IMR-90 (cell line): ENCODE data around the gene LDHA.

Source experiments
- BHLHE40 ChIP-seq: fragments of 150-350 bp; IDR thresholded peaks from 2 replicates; pipeline ENCODE4 v1.6.1; 2016; ENCODE audit warnings: mild to moderate bottlenecking, low read depth, low read length
- CEBPB ChIP-seq: IDR thresholded peaks from 2 replicates; pipeline ENCODE4 v1.6.1; 2012; ENCODE audit warnings: low read depth, low read length, improper control_type of control experiment
- CHD1 ChIP-seq: IDR thresholded peaks from 2 replicates; pipeline ENCODE4 v1.6.1; 2012; ENCODE audit warnings: low read depth, low read length, improper control_type of control experiment
- CTCF ChIP-seq: conservative IDR thresholded peaks from 2 replicates; pipeline ENCODE4 v1.5.1; 2012; ENCODE audit warnings: mild to moderate bottlenecking, low read depth, low read length, improper control_type of control experiment
- FOS ChIP-seq: fragments of 150-350 bp; IDR thresholded peaks from 2 replicates; pipeline ENCODE4 v1.6.1; 2016; ENCODE audit warnings: low read depth, low read length
- MAZ ChIP-seq: IDR thresholded peaks from 2 replicates; pipeline ENCODE4 v1.6.1; 2012; ENCODE audit warnings: low read depth, mild to moderate bottlenecking, low read length, improper control_type of control experiment, moderate library complexity, borderline replicate concordance
- MXI1 ChIP-seq: IDR thresholded peaks from 2 replicates; pipeline ENCODE4 v1.6.1; 2012; ENCODE audit warnings: low read depth, mild to moderate bottlenecking, low read length, moderate library complexity, borderline replicate concordance
- NFE2L2 ChIP-seq: fragments of 150-350 bp; IDR thresholded peaks from 2 replicates; pipeline ENCODE4 v1.6.1; 2016; ENCODE audit warnings: low read depth, mild to moderate bottlenecking, low read length
- POLR2A ChIP-seq: IDR thresholded peaks from 2 replicates; pipeline ENCODE4 v1.6.1; 2012; ENCODE audit warnings: mild to moderate bottlenecking, low read depth, low read length
- RAD21 ChIP-seq: IDR thresholded peaks from 2 replicates; pipeline ENCODE4 v1.6.1; 2012; ENCODE audit warnings: low read length, improper control_type of control experiment
- RCOR1 ChIP-seq: IDR thresholded peaks from 2 replicates; pipeline ENCODE4 v1.6.1; 2012; ENCODE audit warnings: mild to moderate bottlenecking, low read length, improper control_type of control experiment; ENCODE audit not compliant: insufficient replicate concordance
- RFX5 ChIP-seq: IDR thresholded peaks from 2 replicates; pipeline ENCODE4 v1.8.0; 2012; ENCODE audit warnings: low read depth, mild to moderate bottlenecking, low read length, moderate library complexity
- SMC3 ChIP-seq: fragments of 150-350 bp; IDR thresholded peaks from 2 replicates; pipeline ENCODE4 v1.6.1; 2016; ENCODE audit warnings: low read depth, mild to moderate bottlenecking, antibody characterized with exemption, low read length, moderate library complexity
- TF ChIP-seq, protein P1 (sequence below): fragments of 150-350 bp; IDR thresholded peaks from 2 replicates; pipeline ENCODE4 v1.6.1; 2017; ENCODE audit warnings: mild to moderate bottlenecking, antibody characterized with exemption, low read length, low read depth

DNA sequence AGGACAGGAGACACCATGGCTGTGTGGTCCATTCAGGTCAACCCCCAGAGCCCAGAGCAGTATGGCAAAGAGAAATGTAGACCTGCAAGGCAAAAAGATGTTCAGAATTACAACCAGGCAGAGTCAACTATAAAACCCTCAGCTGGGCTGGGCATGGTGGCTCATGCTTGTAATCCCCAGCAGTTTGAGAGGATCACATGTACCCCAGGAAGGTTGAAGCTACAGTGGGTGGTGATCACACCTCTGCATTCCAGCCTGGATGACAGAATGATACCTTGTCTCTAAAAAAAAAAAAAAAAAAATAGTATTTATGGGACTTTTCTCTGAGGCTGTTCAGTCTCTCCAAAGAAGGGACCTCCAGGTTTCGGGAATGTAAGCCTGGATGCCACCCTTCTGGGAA lies 18.4 kb upstream of the LDHA start:
- no peak for TF ChIP-seq CTCF
- TF ChIP-seq POLR2A = no peak
- TF ChIP-seq BHLHE40 = no peak
- TF ChIP-seq MAZ = no peak
- TF ChIP-seq SMC3 = no peak
- TF ChIP-seq RCOR1 = no peak
- TF ChIP-seq, protein P1, sequence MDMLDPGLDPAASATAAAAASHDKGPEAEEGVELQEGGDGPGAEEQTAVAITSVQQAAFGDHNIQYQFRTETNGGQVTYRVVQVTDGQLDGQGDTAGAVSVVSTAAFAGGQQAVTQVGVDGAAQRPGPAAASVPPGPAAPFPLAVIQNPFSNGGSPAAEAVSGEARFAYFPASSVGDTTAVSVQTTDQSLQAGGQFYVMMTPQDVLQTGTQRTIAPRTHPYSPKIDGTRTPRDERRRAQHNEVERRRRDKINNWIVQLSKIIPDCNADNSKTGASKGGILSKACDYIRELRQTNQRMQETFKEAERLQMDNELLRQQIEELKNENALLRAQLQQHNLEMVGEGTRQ = no peak
- no peak for TF ChIP-seq CEBPB
- no peak for TF ChIP-seq CHD1
- TF ChIP-seq RAD21 = no peak
- no peak for TF ChIP-seq RFX5
- no peak for TF ChIP-seq FOS
- no peak for TF ChIP-seq MXI1
- no peak for TF ChIP-seq NFE2L2
